Sigmoid colon (tissue), 7 donors: Measurements from ENCODE around the gene NT5C3A. TPM values are rescaled to one million over a fixed set of nuclear protein-coding genes. Genes with fewer than 3 reads are reported as not detected.
A peak's percentile ranks its signal among the peaks of the same experiment; 100 is the strongest.

Experiments used
- DNase-seq: peaks from one replicate; pipeline ENCODE4 v3.0.0-alpha.2; 2019
- H3K27ac ChIP-seq, 4 donors: fragments of 200-600 bp; sonication (generic); one replicate each; pipeline ENCODE4 v1.5.1; 2016 to 2019; ENCODE audit warnings: mild to moderate bottlenecking in 1 of 4
- H3K27me3 ChIP-seq, 3 donors: fragments of 200-600 bp; sonication (generic); one replicate each; pipeline ENCODE4 v1.5.1; 2019; ENCODE audit warnings: mild to moderate bottlenecking in 1 of 3
- H3K36me3 ChIP-seq, 4 donors: fragments of 200-600 bp; sonication (generic); one replicate each; pipeline ENCODE4 v1.5.1; 2016 to 2019
- H3K4me1 ChIP-seq, 4 donors: fragments of 200-600 bp; sonication (generic); one replicate each; pipeline ENCODE4 v1.5.1; 2017 to 2019
- H3K4me3 ChIP-seq, 4 donors: fragments of 200-600 bp; sonication (generic); one replicate each; pipeline ENCODE4 v1.5.1; 2017 to 2019; ENCODE audit warnings: mild to moderate bottlenecking in 2 of 4, moderate library complexity in 1 of 4
- H3K9me3 ChIP-seq, 4 donors: fragments of 200-600 bp in 3 of 4; sonication (generic) in 3 of 4; one replicate each; pipeline versions ENCODE4 v1.5.1 to v1.6.1; 2013 to 2019
- CTCF ChIP-seq, 4 experiments: fragments of 450-650 bp in 3 of 4; fragments of 200-600 bp in 1 of 4; IDR thresholded peaks; one replicate each; pipeline ENCODE4 v1.5.1; 2016 to 2019; ENCODE audit warnings: antibody characterized with exemption in 4 of 4, mild to moderate bottlenecking in 3 of 4, moderate library complexity in 2 of 4
- EP300 ChIP-seq, 4 donors: sonication (generic); formaldehyde crosslinking; IDR thresholded peaks; one replicate each; pipeline ENCODE4 v1.6.1; 2017; ENCODE audit warnings: antibody characterized with exemption in 4 of 4
- POLR2A ChIP-seq, 2 donors: fragments of 450-650 bp; IDR thresholded peaks; one replicate each; pipeline ENCODE4 v1.6.1; 2016; ENCODE audit warnings: antibody characterized with exemption in 2 of 2, mild to moderate bottlenecking in 2 of 2, moderate library complexity in 2 of 2
- POLR2AphosphoS5 ChIP-seq, 4 donors: sonication (generic); formaldehyde crosslinking; IDR thresholded peaks; one replicate each; pipeline ENCODE4 v1.6.1; 2017; ENCODE audit warnings: antibody characterized with exemption in 4 of 4
- WGBS, 2 donors: extraction: QIAGEN DNeasy Blood & Tissue Kit; methylation state at CpG; one replicate each; pipeline ENCODE4 v1.1.7; 2013; 5-methylcytosine and 5-hydroxymethylcytosine counted together
- intact Hi-C: fragments of 100-400 bp; cut with DNase I; formaldehyde crosslinking; loops from one replicate; pipeline ENCODE4 v1.15.1; 2023
- polyA plus RNA-seq, 3 donors: library from polyadenylated mRNA; stranded (reverse); fragments of 200-250 nt; gene quantifications; one replicate each; pipeline ENCODE4 v1.2.3, GENCODE V29; 2013
- total RNA-seq, 4 donors: library from RNA; depleted of rRNA; stranded (reverse); fragments of >200 nt; gene quantifications; one replicate each; pipeline ENCODE4 v1.1.0, GENCODE V29; 2016
- donor health status: healthy with polysubstance abuse.
- donor health status: Bipolar disorder and iron deficiency.
- donor health status: healthy.

NT5C3A gene
- total and polyA plus RNA-seq, 7 donors, result 20.6 to 270 (median 29.6) TPM

- TF ChIP-seq POLR2AphosphoS5 (IDR thresholded peaks at IDR 0.05) (no peak), POLR2A (IDR thresholded peaks at IDR 0.05) (no peak), CTCF (IDR thresholded peaks at IDR 0.05) (no peak), EP300 (IDR thresholded peaks at IDR 0.05) (no peak)
- WGBS, 2 donors, result 96 to 97% methylated on average over 5 of the region's 5 CpGs
- H3K27me3 ChIP-seq, result no peaks in the 10 kb centered on the region
- H3K9me3 ChIP-seq, result no peaks in the 10 kb centered on the region
- no peak overlapping the region for H3K27ac ChIP-seq
- intact Hi-C loops, result no loop called here
- no peak for DNase-seq
- no peak overlapping the region for H3K4me3 ChIP-seq
- peaks cover 0 to 20% (median 12%) of the 10 kb centered on the region in 4 donors for H3K4me1 ChIP-seq
- H3K36me3 ChIP-seq, result no peaks in the 10 kb centered on the region
Measured at GRCh38 chr7:33055158-33055557, 7.4 kb downstream of the NT5C3A start.

GRCh38 chr7:33054261-33054964 is 8.2 kb downstream of the NT5C3A start:
- 72 to 83% methylated on average over 2 of the region's 2 CpGs for WGBS, 2 donors
- H3K27ac ChIP-seq, result no peak overlapping the region
- no peak overlapping the region for H3K4me3 ChIP-seq
- no peak for TF ChIP-seq POLR2A (IDR thresholded peaks at IDR 0.05)
- no peak for TF ChIP-seq CTCF (IDR thresholded peaks at IDR 0.05)
- no peaks in the 10 kb centered on the region for H3K27me3 ChIP-seq
- H3K36me3 ChIP-seq, result no peaks in the 10 kb centered on the region
- intact Hi-C loops, result loop anchor here (5.0 kb wide), 1 partner anchor 252 kb away; no protein-coding TSS in a partner anchor
- peaks cover 0 to 23% (median 13%) of the 10 kb centered on the region in 4 donors for H3K4me1 ChIP-seq
- no peak for DNase-seq
- no peaks in the 10 kb centered on the region for H3K9me3 ChIP-seq

GRCh38 chr7:33053721-33054120 is 8.9 kb downstream of the NT5C3A start:
- Histone ChIP-seq H3K27me3 (no peaks in the 10 kb centered on the region), H3K36me3 (no peaks in the 10 kb centered on the region), H3K4me1 (peaks cover 0 to 25% (median 13%) of the 10 kb centered on the region in 4 donors), H3K9me3 (no peaks in the 10 kb centered on the region), H3K27ac (no peak overlapping the region), H3K4me3 (no peak overlapping the region)
- intact Hi-C loops, result loop anchor here (5.0 kb wide), 1 partner anchor 251 kb away; no protein-coding TSS in a partner anchor
- WGBS, 2 donors, result 28 to 31% methylated on average over 1 of the region's 1 CpG
- DNase-seq, result no peak
- TF ChIP-seq POLR2AphosphoS5 (IDR thresholded peaks at IDR 0.05) (no peak), POLR2A (IDR thresholded peaks at IDR 0.05) (no peak), EP300 (IDR thresholded peaks at IDR 0.05) (no peak), CTCF (IDR thresholded peaks at IDR 0.05) (no peak)

GRCh38 chr7:33050535-33051318 is 11.8 kb downstream of the NT5C3A start:
- intact Hi-C loops, result loop anchor here (2.0 to 5.0 kb wide), 2 partner anchors 204 to 248 kb away; no protein-coding TSS in a partner anchor
- H3K27ac ChIP-seq, result peak overlapping the region; percentile 38 to 74 (median 56)
- H3K4me1 ChIP-seq, result peaks cover 0 to 30% (median 17%) of the 10 kb centered on the region in 4 donors
- no peak for DNase-seq
- 0% methylated on average over 1 of the region's 1 CpG for WGBS, 2 donors
- no peaks in the 10 kb centered on the region for H3K36me3 ChIP-seq
- TF ChIP-seq POLR2AphosphoS5 (IDR thresholded peaks at IDR 0.05), result peak in 1 of 4 donors; percentile 7
- peak; percentile 23 to 65 (median 50) for TF ChIP-seq CTCF (IDR thresholded peaks at IDR 0.05)
- TF ChIP-seq EP300 (IDR thresholded peaks at IDR 0.05), result no peak
- no peak for TF ChIP-seq POLR2A (IDR thresholded peaks at IDR 0.05)
- H3K9me3 ChIP-seq, result no peaks in the 10 kb centered on the region
- H3K4me3 ChIP-seq, result peak overlapping the region in 1 of 4 donors; percentile 23
- H3K27me3 ChIP-seq, result no peaks in the 10 kb centered on the region
